Testis (tissue), 2 donors: ENCODE measurements around the gene POLH.

ENCODE experiments used
- CTCF ChIP-seq, 3 experiments: fragments of 450-650 bp in 2 of 3; fragments of 200-600 bp in 1 of 3; sonication (generic) in 1 of 3; IDR thresholded peaks; one replicate each; pipeline ENCODE4 v1.5.1; 2016 to 2019; ENCODE audit warnings: antibody characterized with exemption in 3 of 3, mild to moderate bottlenecking in 2 of 3, moderate library complexity in 1 of 3
- POLR2A ChIP-seq: fragments of 450-650 bp; IDR thresholded peaks from one replicate; pipeline ENCODE4 v1.6.1; 2017; ENCODE audit warnings: antibody characterized with exemption, mild to moderate bottlenecking, moderate library complexity

DNA sequence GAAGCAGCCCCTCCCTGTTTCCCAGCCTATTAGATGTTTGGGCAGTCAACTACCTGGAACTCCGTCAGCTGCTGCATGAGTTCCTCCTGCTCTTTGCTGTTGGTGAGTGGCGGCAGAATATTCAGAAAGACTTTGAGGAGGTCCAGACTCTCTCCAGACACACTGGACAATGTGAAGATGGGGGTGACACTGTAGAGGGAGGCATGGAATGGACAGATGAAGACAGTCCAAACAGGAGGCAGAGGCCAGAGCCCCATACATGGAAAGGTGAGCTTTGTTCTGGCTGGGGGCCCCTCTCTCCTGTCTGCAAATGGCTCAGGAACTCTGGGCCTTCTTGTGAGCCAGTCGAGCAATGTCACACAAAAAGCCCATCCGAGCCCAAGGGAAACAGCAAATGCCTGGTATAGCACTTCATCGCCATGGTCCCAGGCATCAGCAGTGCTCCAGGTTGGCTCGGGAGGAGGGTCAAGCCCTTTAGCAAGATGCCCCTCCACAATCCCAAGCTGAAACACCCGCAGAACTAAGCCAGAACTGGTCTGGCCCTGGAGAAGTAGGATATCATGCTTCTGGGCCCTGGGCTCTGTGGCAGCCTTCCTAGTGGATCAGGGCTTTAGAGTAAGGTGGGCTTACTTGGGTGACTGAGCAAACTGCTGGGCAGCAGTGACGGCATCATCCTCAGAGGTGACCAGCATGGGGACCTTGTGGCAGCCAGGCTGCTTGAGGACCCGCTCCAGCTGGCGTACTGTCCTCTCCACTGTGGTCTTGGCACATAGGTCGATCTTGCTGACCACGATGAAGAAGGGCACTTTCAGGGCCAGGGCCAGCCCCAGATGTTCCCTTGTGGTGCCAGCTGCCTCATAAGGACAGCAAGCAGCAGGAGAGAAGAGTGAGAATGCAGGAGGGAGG is 48.1 kb downstream of the POLH start:
- TF ChIP-seq CTCF (IDR thresholded peaks at IDR 0.05) (no peak), POLR2A (no peak)
